Liver (tissue), 9 donors: Measurements from ENCODE around the gene IQSEC1. TPM values are rescaled to one million over a fixed set of nuclear protein-coding genes. Genes with fewer than 3 reads are reported as not detected.

Experiments
- DNase-seq: peaks from one replicate; pipeline ENCODE4 v3.0.0-alpha.2; 2017; ENCODE audit warnings: low spot score
- H3K27ac ChIP-seq, 2 donors: one replicate each; pipeline ENCODE4 v1.7.0; 2013; ENCODE audit warnings: inconsistent platforms in 2 of 2, low read length in 2 of 2, control low read depth in 1 of 2, low read depth in 1 of 2, mild to moderate bottlenecking in 1 of 2
- H3K27me3 ChIP-seq, 4 donors: one replicate each; pipeline versions ENCODE4 v1.6.1 to v1.7.0; 2013; ENCODE audit warnings: low read length in 3 of 4, inconsistent platforms in 1 of 4, mild to moderate bottlenecking in 1 of 4, moderate library complexity in 1 of 4; ENCODE audit not compliant: control insufficient read depth in 4 of 4, insufficient read depth in 4 of 4
- H3K36me3 ChIP-seq, 4 donors: one replicate each; pipeline versions ENCODE4 v1.6.1 to v1.7.0; 2013; ENCODE audit warnings: low read length in 3 of 4, mild to moderate bottlenecking in 3 of 4, low read depth in 1 of 4, moderate library complexity in 1 of 4; ENCODE audit not compliant: control insufficient read depth in 4 of 4, insufficient read depth in 3 of 4
- H3K4me1 ChIP-seq, 4 donors: one replicate each; pipeline versions ENCODE4 v1.6.1 to v1.7.0; 2013; ENCODE audit warnings: low read length in 3 of 4, mild to moderate bottlenecking in 3 of 4, moderate library complexity in 1 of 4; ENCODE audit not compliant: control insufficient read depth in 4 of 4, insufficient read depth in 4 of 4
- H3K4me3 ChIP-seq, 3 donors: one replicate each; pipeline versions ENCODE4 v1.6.1 to v1.7.0; 2013; ENCODE audit warnings: low read length in 3 of 3, control low read depth in 1 of 3, low read depth in 1 of 3, mild to moderate bottlenecking in 1 of 3
- H3K9ac ChIP-seq, 2 donors: one replicate each; pipeline ENCODE4 v1.7.0; 2013; ENCODE audit warnings: low read length in 2 of 2, mild to moderate bottlenecking in 2 of 2, moderate library complexity in 2 of 2, control low read depth in 1 of 2, low read depth in 1 of 2
- H3K9me3 ChIP-seq, 4 donors: one replicate each; pipeline versions ENCODE4 v1.6.1 to v1.7.0; 2013; ENCODE audit warnings: low read length in 3 of 4; ENCODE audit not compliant: control insufficient read depth in 4 of 4
- ATF3 ChIP-seq: IDR thresholded peaks from 2 replicates; pipeline ENCODE4 v1.6.1; 2016; ENCODE audit warnings: antibody characterized with exemption
- EGR1 ChIP-seq, 2 donors: IDR thresholded peaks; 2 replicates each; pipeline ENCODE4 v1.6.1; 2016 to 2018; ENCODE audit warnings: antibody characterized with exemption in 2 of 2, low read depth in 2 of 2
- FOXA1 ChIP-seq: IDR thresholded peaks from 2 replicates; pipeline ENCODE4 v1.6.1; 2016; ENCODE audit warnings: antibody characterized with exemption
- FOXA2 ChIP-seq: IDR thresholded peaks from 2 replicates; pipeline ENCODE4 v1.6.1; 2016; ENCODE audit warnings: antibody characterized with exemption
- GABPA ChIP-seq, 2 donors: IDR thresholded peaks in 1 of 2; conservative IDR thresholded peaks in 1 of 2; 2 replicates each; pipeline ENCODE4 v1.6.1; 2016; ENCODE audit warnings: antibody characterized with exemption in 2 of 2, mild to moderate bottlenecking in 1 of 2, moderate library complexity in 1 of 2
- HNF4A ChIP-seq, 2 donors: conservative IDR thresholded peaks; 2 replicates each; pipeline ENCODE4 v1.6.1; 2016; ENCODE audit warnings: antibody characterized with exemption in 2 of 2, mild to moderate bottlenecking in 2 of 2
- HNF4G ChIP-seq: IDR thresholded peaks from 2 replicates; pipeline ENCODE4 v1.6.1; 2016; ENCODE audit warnings: antibody characterized with exemption
- JUND ChIP-seq, 2 donors: IDR thresholded peaks; 2 replicates each; pipeline ENCODE4 v1.6.1; 2016; ENCODE audit warnings: antibody characterized with exemption in 2 of 2
- MAX ChIP-seq: IDR thresholded peaks from 2 replicates; pipeline ENCODE4 v1.6.1; 2016; ENCODE audit warnings: antibody characterized with exemption
- NR2F2 ChIP-seq: IDR thresholded peaks from 2 replicates; pipeline ENCODE4 v1.6.1; 2016; ENCODE audit warnings: antibody characterized with exemption
- RAD21 ChIP-seq, 2 donors: IDR thresholded peaks; 2 replicates each; pipeline ENCODE4 v1.6.1; 2016; ENCODE audit warnings: antibody characterized with exemption in 2 of 2, mild to moderate bottlenecking in 2 of 2
- REST ChIP-seq: IDR thresholded peaks from 2 replicates; pipeline ENCODE4 v1.6.1; 2016; ENCODE audit warnings: antibody characterized with exemption, mild to moderate bottlenecking
- RXRA ChIP-seq, 2 donors: IDR thresholded peaks; 2 replicates each; pipeline ENCODE4 v1.6.1; 2017 to 2018; ENCODE audit warnings: antibody characterized with exemption in 2 of 2, mild to moderate bottlenecking in 1 of 2
- SP1 ChIP-seq: IDR thresholded peaks from 2 replicates; pipeline ENCODE4 v1.6.1; 2018; ENCODE audit warnings: antibody characterized with exemption, mild to moderate bottlenecking
- TAF1 ChIP-seq: conservative IDR thresholded peaks from 2 replicates; pipeline ENCODE4 v1.6.1; 2016; ENCODE audit warnings: antibody characterized with exemption, mild to moderate bottlenecking
- YY1 ChIP-seq: IDR thresholded peaks from 2 replicates; pipeline ENCODE4 v1.6.1; 2016; ENCODE audit warnings: antibody characterized with exemption, mild to moderate bottlenecking
- WGBS: extraction: QIAGEN DNeasy Blood & Tissue Kit; methylation state at CpG from one replicate; pipeline ENCODE4 v1.1.7; 2013; 5-methylcytosine and 5-hydroxymethylcytosine counted together
- polyA plus RNA-seq, 2 donors: library from polyadenylated mRNA; stranded (reverse) in 1 of 2; unstranded in 1 of 2; fragments of 200-250 nt in 1 of 2; fragments of >200 nt in 1 of 2; fragmentation: Nextera tagmentation in 1 of 2; extraction: Ambion mirVana in 1 of 2; gene quantifications; one replicate each; pipeline versions ENCODE4 v1.2.1 to v1.2.3, GENCODE V29; 2013 to 2015
- total RNA-seq, 2 donors: library from RNA; depleted of rRNA; stranded (reverse); fragments of >200 nt; gene quantifications; one replicate each; pipeline ENCODE4 v1.2.3, GENCODE V29; 2014
- TF ChIP-seq, protein P1 (sequence below): fragments of 150-350 bp; IDR thresholded peaks from 2 replicates; pipeline ENCODE4 v1.5.1; 2017; ENCODE audit warnings: improper control_type of control experiment, low read depth, low read length; ENCODE audit not compliant: missing input control
- TF ChIP-seq, protein P2 (sequence below): IDR thresholded peaks from 2 replicates; pipeline ENCODE4 v1.6.1; 2016; ENCODE audit warnings: antibody characterized with exemption
- donor health status: healthy.
- donor health status: healthy.
- donor health status: healthy.
- donor health status: healthy.
- donor health status: healthy.

The IQSEC1 gene
- total and polyA plus RNA-seq, 4 donors: 12.7 to 56.0 (median 36.2) TPM

DNA sequence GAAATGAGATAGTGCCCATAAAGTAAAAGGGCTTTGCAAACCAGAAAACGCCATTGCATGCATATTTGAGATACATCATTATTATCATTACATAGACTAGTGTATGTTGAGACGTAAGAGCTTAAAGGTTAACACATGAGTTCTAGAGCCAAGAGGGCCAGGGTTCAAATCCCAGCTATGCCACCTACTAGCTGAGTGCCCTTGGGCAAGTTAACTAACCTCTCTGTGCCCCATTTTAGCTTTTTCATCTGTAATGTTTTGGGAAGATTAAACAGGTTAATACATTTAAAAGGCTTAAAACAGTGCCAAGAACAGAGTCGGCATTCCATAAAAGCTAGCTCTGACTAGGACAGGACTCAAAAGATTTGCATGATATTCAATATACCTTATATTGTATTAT is 22.8 kb downstream of the IQSEC1 start:
- Histone ChIP-seq H3K36me3 (no peaks in the 10 kb centered on the region), H3K4me3 (no peak overlapping the region), H3K9me3 (no peaks in the 10 kb centered on the region), H3K27ac (no peak overlapping the region), H3K9ac (no peak overlapping the region), H3K27me3 (no peaks in the 10 kb centered on the region), H3K4me1 (no peaks in the 10 kb centered on the region)
- no peak for DNase-seq
- 94% methylated on average over 3 of the region's 3 CpGs for WGBS
- TF ChIP-seq ATF3 (no peak), HNF4G (no peak), GABPA (IDR thresholded peaks at IDR 0.05 in 1 of 2, conservative IDR thresholded peaks at IDR 0.05 in 1 of 2) (no peak), SP1 (no peak), RAD21 (IDR thresholded peaks at IDR 0.05) (no peak), NR2F2 (no peak), MAX (no peak), FOXA1 (no peak), JUND (IDR thresholded peaks at IDR 0.05) (no peak), FOXA2 (no peak), HNF4A (conservative IDR thresholded peaks at IDR 0.05) (no peak), REST (no peak), YY1 (no peak), EGR1 (IDR thresholded peaks at IDR 0.05; ENCODE audit: low read depth in 2 of 2) (no peak), TAF1 (no peak), RXRA (IDR thresholded peaks at IDR 0.05) (no peak)
- TF ChIP-seq, protein P1, sequence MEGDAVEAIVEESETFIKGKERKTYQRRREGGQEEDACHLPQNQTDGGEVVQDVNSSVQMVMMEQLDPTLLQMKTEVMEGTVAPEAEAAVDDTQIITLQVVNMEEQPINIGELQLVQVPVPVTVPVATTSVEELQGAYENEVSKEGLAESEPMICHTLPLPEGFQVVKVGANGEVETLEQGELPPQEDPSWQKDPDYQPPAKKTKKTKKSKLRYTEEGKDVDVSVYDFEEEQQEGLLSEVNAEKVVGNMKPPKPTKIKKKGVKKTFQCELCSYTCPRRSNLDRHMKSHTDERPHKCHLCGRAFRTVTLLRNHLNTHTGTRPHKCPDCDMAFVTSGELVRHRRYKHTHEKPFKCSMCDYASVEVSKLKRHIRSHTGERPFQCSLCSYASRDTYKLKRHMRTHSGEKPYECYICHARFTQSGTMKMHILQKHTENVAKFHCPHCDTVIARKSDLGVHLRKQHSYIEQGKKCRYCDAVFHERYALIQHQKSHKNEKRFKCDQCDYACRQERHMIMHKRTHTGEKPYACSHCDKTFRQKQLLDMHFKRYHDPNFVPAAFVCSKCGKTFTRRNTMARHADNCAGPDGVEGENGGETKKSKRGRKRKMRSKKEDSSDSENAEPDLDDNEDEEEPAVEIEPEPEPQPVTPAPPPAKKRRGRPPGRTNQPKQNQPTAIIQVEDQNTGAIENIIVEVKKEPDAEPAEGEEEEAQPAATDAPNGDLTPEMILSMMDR: no peak
- TF ChIP-seq, protein P2, sequence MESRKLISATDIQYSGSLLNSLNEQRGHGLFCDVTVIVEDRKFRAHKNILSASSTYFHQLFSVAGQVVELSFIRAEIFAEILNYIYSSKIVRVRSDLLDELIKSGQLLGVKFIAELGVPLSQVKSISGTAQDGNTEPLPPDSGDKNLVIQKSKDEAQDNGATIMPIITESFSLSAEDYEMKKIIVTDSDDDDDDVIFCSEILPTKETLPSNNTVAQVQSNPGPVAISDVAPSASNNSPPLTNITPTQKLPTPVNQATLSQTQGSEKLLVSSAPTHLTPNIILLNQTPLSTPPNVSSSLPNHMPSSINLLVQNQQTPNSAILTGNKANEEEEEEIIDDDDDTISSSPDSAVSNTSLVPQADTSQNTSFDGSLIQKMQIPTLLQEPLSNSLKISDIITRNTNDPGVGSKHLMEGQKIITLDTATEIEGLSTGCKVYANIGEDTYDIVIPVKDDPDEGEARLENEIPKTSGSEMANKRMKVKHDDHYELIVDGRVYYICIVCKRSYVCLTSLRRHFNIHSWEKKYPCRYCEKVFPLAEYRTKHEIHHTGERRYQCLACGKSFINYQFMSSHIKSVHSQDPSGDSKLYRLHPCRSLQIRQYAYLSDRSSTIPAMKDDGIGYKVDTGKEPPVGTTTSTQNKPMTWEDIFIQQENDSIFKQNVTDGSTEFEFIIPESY: no peak
